Breast epithelium (tissue), 3 donors: ENCODE results near the gene FAF2.

ENCODE experiments used
- CTCF ChIP-seq, 3 donors: fragments of 450-650 bp; IDR thresholded peaks; one replicate each; pipeline ENCODE4 v1.5.1; 2016 to 2017; ENCODE audit warnings: antibody characterized with exemption in 3 of 3, mild to moderate bottlenecking in 3 of 3, moderate library complexity in 3 of 3
- POLR2A ChIP-seq: fragments of 450-650 bp; IDR thresholded peaks from one replicate; pipeline ENCODE4 v1.6.1; 2016; ENCODE audit warnings: antibody characterized with exemption, mild to moderate bottlenecking, moderate library complexity
- POLR2AphosphoS5 ChIP-seq, 3 donors: sonication (generic); formaldehyde crosslinking; IDR thresholded peaks; one replicate each; pipeline ENCODE4 v1.6.1; 2017; ENCODE audit warnings: antibody characterized with exemption in 3 of 3

- TF ChIP-seq POLR2A (peak; percentile 86), CTCF (IDR thresholded peaks at IDR 0.05) (peak; percentile 95 to 99 (median 96)), POLR2AphosphoS5 (IDR thresholded peaks at IDR 0.05) (peak; percentile 80 to 96 (median 83))
Measured at GRCh38 chr5:176447978-176448608, at the start of gene FAF2.
